Neutrophil (primary cell): ENCODE measurements around the gene SMYD2.

Source experiments
- H3K27ac ChIP-seq: fragments of 200-600 bp; sonication (generic); 2 replicates; pipeline ENCODE4 v1.5.1; 2016; ENCODE audit warnings: mild to moderate bottlenecking, moderate library complexity
- H3K27me3 ChIP-seq: fragments of 200-600 bp; sonication (generic); 2 replicates; pipeline ENCODE4 v1.6.0; 2016; ENCODE audit warnings: mild to moderate bottlenecking
- H3K36me3 ChIP-seq: fragments of 200-600 bp; sonication (generic); 2 replicates; pipeline ENCODE4 v1.5.1; 2017
- H3K4me1 ChIP-seq, 2 experiments: fragments of 200-600 bp in 1 of 2; sonication (generic) in 1 of 2; 1 replicate in 1 of 2; 2 replicates in 1 of 2; pipeline versions ENCODE4 v1.5.1 to v1.6.1; 2013 to 2016; ENCODE audit warnings: low read depth in 1 of 2, low read length in 1 of 2, mild to moderate bottlenecking in 1 of 2, moderate library complexity in 1 of 2; ENCODE audit not compliant: control insufficient read depth in 1 of 2, insufficient read depth in 1 of 2
- H3K4me3 ChIP-seq, 2 experiments: fragments of 200-600 bp in 1 of 2; sonication (generic) in 1 of 2; 1 replicate in 1 of 2; 2 replicates in 1 of 2; pipeline ENCODE4 v1.5.1; 2013 to 2016; ENCODE audit warnings: low read depth in 1 of 2, low read length in 1 of 2, mild to moderate bottlenecking in 1 of 2, moderate library complexity in 1 of 2
- H3K9me3 ChIP-seq: fragments of 200-600 bp; sonication (generic); 2 replicates; pipeline ENCODE4 v1.5.1; 2016
- TF ChIP-seq, protein P1 (sequence below): fragments of 200-600 bp; sonication (generic); IDR thresholded peaks from 2 replicates; pipeline ENCODE4 v1.5.1; 2016; ENCODE audit warnings: antibody characterized with exemption

Gene SMYD2

DNA sequence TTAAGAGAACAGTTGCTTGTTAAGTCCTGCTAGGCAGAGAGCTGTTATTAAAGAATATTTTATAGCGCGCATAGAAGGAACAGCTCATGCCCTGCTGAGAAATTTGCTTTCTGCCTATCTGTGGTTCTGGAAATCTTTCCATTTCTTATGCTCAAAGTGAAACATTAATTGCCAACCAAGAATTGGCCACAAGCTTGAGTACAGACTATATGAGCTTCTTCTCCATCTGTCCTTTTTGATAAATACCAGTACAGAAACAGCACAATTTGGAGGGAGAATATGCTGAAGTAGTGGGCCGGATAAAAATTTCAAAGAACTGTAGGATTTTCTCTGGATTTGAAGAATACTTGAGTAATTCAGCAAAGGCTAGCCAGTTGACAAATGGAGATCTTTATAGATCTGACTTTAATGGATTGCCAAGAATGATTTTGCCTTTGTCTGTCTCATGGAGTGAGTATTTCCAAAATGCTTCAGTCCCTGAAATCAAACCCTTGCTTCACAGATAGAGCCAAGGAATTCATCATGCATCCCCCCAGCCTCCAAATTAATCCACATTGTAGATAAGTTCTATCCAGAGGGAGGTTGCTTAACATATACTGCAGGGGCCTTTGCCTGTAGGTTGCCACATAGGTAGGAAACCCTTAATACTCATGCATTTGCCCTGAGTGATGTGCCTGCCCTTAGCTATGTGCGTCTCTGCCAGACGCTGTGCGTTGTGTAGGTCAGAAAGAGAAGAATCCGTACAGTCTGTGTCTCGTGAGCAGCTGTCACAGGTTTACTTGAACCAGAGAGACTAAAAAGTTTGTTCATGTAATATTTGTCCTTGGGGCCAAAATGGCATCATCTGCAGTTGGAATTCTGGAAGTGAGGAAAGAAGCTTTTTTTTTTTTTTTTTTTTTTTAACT, 44.2 kb downstream of the SMYD2 start:
- Histone ChIP-seq H3K4me3 (no peak overlapping the region), H3K36me3 (no peaks in the 10 kb centered on the region), H3K27me3 (no peaks in the 10 kb centered on the region), H3K9me3 (no peaks in the 10 kb centered on the region), H3K4me1 (no peaks in the 10 kb centered on the region), H3K27ac (no peak overlapping the region)
- TF ChIP-seq, protein P1, sequence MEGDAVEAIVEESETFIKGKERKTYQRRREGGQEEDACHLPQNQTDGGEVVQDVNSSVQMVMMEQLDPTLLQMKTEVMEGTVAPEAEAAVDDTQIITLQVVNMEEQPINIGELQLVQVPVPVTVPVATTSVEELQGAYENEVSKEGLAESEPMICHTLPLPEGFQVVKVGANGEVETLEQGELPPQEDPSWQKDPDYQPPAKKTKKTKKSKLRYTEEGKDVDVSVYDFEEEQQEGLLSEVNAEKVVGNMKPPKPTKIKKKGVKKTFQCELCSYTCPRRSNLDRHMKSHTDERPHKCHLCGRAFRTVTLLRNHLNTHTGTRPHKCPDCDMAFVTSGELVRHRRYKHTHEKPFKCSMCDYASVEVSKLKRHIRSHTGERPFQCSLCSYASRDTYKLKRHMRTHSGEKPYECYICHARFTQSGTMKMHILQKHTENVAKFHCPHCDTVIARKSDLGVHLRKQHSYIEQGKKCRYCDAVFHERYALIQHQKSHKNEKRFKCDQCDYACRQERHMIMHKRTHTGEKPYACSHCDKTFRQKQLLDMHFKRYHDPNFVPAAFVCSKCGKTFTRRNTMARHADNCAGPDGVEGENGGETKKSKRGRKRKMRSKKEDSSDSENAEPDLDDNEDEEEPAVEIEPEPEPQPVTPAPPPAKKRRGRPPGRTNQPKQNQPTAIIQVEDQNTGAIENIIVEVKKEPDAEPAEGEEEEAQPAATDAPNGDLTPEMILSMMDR = no peak

DNA sequence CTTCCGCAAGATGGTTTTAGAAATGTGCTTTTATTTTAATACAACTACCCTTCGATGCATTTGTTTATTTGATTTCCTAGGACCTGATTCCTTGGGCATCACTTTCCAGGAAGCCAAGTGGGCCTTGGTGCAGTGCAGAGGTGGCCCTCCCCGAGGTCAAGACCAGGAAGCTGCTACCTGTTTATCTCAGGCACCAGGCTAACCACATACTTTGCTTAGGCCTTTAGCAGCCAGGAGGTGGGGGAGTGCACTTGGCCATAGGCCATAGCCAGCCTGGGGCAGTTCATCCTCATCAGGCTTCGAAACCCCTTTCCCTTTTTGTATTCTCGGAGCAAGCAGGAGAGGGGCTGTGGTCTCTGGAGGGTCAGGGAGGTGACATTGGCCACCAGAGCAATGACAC, 45.4 kb downstream of the SMYD2 start:
- Histone ChIP-seq H3K36me3 (no peaks in the 10 kb centered on the region), H3K4me3 (no peak overlapping the region), H3K27ac (no peak overlapping the region), H3K9me3 (no peaks in the 10 kb centered on the region), H3K27me3 (no peaks in the 10 kb centered on the region), H3K4me1 (no peaks in the 10 kb centered on the region)
- TF ChIP-seq, protein P1 = no peak

DNA sequence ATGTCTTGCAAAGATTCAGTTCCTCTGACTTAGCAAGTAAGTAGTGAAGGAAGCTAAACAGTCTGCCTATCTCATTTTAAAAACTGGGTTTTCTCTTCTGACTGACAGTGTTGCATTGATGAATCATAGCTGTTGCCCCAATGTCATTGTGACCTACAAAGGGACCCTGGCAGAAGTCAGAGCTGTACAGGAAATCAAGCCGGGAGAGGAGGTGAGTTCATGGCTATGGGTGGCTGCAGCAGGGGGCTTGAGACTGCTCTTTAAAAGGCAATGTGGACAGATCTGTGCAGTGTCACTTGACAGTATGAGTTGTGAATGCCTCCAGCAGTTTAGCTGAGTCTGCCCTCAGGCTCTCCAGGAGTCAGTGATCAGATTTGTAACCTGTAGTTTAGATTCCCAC, 46.6 kb downstream of the SMYD2 start:
- no peak overlapping the region for H3K27ac ChIP-seq
- no peaks in the 10 kb centered on the region for H3K9me3 ChIP-seq
- H3K4me3 ChIP-seq = no peak overlapping the region
- TF ChIP-seq, protein P1 = no peak
- no peaks in the 10 kb centered on the region for H3K36me3 ChIP-seq
- H3K4me1 ChIP-seq = no peaks in the 10 kb centered on the region
- no peaks in the 10 kb centered on the region for H3K27me3 ChIP-seq

DNA sequence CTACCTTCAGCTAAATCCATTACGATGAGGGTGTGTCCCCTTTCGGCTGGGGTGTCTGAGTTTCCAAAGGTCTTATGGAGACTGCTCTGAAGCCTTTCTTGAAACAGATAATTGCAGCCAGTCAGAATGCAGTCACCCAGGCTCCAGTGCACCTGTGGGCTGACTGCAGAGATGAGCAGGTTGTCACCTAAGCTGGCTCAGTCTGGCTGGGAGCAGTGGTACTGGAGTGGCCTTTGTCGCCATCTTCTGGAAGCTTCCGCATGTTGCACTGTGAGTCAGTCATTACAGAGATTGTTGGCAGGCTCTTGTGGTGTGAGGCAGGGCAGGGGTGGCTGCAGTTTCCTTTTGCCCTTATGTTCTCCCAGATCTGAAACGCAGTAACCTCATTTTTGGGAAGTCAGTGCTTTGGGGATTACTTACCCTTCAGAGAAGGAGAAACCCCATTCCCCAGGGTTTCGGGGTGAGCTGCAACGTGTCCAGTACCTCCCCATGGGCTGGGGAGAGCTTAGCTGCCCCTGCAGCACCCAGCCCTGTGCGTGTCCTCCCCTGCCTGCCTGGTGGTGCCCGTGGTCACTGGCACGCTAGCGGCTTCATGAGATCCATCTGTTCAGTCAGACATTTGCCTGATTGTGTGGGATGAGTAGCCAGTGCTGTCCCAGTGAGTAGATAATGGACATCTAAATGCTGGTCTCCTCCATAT, 48.0 kb downstream of the SMYD2 start:
- Histone ChIP-seq H3K4me1 (no peaks in the 10 kb centered on the region), H3K4me3 (no peak overlapping the region), H3K9me3 (no peaks in the 10 kb centered on the region), H3K27me3 (no peaks in the 10 kb centered on the region), H3K27ac (no peak overlapping the region), H3K36me3 (no peaks in the 10 kb centered on the region)
- TF ChIP-seq, protein P1 = peak; percentile 42

DNA sequence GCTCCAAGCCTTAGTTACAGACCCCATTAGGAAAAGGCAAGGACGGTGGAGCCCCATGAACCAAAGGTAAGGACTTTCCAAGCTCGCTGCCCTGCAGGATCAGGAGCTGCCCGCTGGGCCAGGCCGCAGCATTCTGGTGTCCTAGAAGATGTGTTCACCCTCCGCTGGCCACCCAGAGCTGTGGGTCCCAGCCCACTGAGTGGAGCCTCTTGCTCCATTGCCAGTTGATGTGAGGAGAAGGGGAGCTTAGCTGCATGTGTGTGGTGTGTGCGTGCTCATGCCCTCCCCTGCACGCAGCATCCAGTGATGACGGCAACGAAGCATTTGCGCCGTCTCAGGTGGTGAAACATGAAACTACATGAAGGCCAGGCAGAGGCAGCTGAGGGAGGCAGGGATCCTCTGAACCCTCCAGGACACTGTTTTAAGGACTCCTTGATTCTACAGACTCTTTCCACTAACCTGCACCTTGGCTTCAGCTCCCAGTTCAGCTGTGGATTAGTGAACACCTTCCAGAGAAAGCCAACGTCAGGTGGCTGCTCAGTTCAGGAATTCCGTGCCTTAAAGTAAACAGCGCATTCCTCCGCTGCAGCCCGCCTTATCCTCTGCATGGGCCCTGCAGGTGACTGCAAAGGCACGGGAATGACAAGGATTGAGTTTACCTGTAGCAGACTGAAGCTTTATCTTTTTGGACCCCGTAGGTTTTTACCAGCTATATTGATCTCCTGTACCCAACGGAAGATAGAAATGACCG, 48.7 kb downstream of the SMYD2 start:
- TF ChIP-seq, protein P1 = no peak
- no peaks in the 10 kb centered on the region for H3K36me3 ChIP-seq
- H3K4me1 ChIP-seq = no peaks in the 10 kb centered on the region
- no peak overlapping the region for H3K27ac ChIP-seq
- H3K4me3 ChIP-seq = no peak overlapping the region
- no peaks in the 10 kb centered on the region for H3K9me3 ChIP-seq
- H3K27me3 ChIP-seq = no peaks in the 10 kb centered on the region
